Activated naive CD4-positive, alpha-beta T cell (primary cell): ENCODE results near the gene TMEM132C.

Experiments
- DNase-seq, 4 experiments: peaks; one replicate each; lab custom pipeline; 2025; lab: John Stamatoyannopoulos, UW

The TMEM132C gene

DNA sequence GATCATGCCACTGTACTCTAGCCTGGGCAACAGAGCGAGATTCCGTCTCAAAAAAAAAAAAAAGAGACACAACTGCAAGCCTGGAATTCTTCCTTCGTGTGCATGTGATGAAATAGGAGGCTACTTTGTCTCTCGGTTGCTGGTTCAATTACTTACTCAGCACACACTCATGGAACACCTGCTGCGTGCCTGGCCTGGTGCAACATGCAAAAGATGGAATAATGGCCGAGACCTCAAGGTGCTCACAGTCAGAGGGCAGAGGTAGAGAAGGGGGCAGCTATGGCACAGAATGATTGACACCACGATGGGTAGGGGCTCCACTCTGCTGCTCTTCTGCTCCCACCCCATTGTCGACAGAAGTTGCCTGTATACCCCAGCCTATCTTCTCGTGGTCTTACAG lies 444.5 kb downstream of the TMEM132C start:
- DNase-seq: no peak

DNA sequence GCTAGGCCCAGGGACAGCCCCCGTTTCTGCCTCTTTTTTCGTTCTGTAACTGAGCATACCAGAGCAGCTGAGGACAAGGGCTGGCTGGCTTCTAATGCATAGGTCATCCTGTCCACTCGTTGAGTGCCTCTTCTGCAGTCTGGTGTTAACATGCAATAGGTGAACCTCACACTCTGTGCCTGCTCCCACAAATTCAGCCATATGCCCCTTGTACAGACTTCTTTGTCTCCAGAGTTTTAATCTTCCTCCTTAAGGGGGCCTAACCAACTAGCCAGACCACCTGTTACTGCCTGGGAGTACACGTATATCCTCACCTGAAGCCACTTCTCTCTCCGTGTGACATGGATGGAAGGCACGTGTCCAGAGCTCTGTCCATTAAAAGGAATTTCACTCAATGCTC lies 445.7 kb downstream of the TMEM132C start:
- no peak for DNase-seq

DNA sequence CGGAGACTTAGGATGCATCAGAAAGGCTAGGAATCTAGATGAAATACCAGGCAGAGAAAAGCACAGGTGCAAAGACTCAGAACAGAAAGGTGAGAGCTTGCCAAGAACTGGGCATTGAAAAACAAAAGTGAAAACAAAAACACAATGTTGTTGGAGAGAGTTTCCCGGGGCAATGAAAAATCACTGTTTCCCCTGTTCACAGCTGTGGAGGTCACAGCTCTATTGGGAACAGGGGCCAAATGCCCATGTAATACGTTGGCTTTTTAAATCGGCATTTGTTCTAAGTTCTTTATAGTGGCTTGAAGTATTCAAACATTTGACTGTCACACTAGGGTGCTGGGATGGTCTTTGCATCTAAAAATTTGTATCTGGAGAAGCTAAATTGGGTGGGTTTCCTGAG lies 448.5 kb downstream of the TMEM132C start:
- no peak for DNase-seq

DNA sequence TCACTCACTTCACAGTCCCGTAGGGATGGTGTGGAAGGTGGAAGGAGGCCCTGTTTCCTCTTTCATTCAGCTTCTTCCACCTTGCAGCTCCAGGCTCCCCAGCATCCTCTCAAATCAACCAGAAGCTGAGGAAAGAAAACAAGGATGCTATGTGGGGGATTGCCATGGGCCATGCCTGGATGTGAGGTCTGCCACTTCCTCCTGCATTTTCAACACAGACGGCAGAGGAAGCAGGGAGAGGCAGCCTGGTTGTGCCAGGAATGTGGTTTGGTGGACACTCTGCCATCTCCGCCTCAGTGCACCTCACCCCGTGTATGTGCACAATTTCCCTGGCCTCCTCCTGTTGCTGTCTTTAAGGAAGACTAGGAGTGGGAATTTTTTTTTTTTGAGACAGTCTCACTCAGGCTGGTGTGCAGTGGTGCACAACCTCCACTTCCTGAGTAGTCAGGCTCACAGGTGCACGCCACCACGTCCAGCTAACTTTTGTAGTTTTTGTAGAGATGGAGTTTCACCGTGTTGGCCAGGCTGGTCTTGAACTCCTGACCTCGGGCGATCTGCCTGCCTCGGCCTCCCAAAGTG lies 457.6 kb downstream of the TMEM132C start:
- no peak for DNase-seq

DNA sequence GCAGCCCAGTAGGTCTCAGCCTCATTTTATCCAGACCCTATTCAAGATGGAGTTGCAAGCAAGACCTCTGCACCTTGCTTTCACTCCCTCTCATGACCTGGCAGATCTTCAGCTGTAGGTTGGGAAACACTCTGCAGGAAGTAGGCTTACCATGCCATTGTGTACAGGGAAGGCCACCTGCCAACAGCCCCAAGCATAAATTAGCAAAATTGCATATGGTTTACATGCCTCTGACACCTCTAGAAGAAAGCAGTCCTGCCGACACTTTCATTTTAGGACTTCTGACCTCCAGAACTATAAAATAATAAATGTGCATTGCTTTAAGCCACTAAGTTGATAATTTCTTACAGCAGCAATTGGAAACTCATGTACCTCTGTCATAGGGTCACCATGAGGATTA lies 459.9 kb downstream of the TMEM132C start:
- DNase-seq: no peak

DNA sequence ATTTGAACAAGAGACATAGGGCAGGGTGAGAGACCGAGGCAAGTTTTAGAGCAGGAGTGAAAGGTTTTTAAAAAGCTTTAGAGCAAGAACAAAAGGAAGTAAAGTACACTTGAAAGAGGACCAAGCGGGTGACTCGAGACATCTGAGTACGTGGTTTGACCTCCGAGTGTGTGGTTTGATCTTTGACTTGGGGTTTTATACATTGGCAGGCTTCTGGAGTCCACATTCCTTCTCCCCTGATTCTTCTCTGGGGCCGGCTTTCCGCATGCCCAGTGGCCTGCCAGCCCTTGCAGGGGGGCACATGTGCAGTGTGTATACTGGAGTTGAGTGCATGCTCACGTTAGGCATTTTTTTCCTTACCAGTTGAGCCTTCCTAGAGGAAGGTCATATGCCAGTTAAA lies 460.5 kb downstream of the TMEM132C start:
- DNase-seq: no peak

DNA sequence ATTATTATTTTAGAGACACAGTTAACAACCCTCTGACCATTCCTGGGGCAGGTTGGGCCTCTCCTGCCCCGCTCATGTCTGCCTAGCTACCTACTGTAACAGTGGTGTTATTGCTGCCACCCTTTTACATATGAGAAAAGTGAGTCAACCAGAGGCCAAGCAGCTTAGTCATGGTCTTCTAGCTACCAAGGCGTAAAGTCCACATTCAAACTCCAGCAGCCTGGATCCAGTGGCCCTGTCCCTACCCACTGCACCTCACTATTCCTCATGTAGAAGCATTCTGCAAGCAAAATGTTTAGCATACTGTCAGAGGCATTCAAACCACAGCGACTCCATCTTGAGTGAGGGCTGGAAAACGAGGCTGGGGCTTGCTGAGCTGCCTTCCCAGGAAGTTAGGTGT lies 461.0 kb downstream of the TMEM132C start:
- no peak for DNase-seq

DNA sequence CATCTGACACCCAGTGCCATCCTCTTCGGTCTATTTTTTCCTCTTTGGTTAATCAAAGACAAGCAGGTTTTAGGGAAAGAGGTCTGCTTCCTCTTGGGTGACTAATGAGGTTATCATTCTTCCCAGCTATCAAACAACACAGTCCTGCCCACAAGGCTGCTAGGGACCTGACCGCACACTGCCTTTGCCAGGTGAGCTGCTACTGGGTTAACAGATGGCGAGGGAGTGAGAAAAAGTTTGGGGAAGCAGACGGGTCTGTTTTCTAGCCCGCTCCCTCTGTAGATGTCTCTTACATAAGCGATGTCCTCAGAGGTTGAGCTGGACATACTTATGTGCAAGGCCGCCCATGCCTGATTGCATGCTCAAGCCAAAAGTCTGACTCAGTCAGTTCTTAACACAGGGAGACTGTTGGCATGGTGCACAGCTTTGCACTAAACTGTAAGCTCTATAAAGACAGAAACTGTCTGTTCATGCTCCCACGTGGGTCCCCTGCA lies 462.7 kb downstream of the TMEM132C start:
- no peak for DNase-seq

DNA sequence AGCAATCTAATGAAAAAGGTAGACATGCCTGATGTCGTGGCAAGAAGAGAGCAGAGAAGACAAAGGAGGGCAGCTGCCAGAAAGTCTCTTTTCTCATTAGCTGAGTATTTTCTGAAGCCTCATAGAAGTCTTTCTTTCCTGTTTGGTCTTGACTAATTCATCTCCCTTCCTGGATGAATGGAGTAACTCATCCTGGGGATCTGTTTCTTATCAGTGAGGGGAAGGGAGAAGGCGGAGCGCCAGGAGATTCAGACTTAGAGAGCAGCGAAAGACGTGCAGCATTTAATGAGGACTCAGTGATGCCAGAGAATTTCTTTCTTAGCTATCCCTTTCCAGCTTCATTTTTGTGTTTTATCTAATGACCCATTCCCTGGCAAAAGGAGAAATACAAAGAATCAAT lies 467.4 kb downstream of the TMEM132C start:
- no peak for DNase-seq

DNA sequence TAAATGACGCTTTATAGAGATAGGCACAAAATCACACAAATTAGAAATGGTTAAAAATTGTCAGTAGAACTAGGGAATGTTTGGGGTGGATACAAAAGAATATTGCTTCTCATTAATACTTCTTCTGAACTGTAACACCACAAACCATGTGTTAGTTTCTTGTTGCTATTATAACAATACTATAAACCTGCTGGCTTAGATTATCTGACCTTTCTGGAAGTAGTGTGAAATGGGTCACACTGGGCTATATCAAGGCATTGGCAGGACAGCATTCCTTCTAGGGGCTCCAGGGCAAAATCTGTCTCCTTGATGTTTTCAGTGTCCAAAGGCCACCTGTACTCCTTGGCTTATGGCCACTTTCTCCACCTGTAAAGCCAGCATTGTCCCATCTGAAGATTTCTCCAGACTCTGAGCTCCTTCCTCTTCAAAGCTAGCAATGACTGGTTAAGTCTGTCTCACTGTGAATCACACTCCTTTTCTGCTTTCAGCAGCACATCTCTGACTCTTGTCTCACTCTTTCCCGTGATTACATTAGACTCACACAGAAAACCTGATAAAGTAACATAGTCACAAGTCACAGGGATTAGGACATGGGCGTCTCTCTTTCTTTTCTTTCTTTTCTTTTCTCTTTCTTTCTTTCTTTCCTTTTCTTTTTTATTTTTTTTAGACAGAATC lies 470.5 kb downstream of the TMEM132C start:
- DNase-seq: no peak

DNA sequence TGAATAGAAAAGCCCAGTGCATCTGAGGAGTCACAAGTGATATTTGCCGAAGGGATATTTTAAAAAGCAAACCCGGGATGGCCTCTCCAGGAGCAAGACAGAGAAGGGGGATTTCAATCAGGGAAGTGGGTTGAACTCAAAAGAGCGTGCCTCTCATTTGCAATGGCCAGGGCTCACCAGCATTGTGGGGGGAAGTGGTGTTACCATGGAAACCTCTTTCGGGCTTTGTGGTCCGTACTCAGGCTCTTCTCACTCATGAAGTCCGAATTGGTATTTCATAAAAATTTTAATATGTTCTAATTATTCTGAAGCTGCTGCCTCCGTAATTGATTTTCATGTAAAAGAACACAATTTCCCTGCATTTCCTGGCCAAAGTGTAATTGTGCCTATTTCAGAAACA lies 476.9 kb downstream of the TMEM132C start:
- DNase-seq: no peak

DNA sequence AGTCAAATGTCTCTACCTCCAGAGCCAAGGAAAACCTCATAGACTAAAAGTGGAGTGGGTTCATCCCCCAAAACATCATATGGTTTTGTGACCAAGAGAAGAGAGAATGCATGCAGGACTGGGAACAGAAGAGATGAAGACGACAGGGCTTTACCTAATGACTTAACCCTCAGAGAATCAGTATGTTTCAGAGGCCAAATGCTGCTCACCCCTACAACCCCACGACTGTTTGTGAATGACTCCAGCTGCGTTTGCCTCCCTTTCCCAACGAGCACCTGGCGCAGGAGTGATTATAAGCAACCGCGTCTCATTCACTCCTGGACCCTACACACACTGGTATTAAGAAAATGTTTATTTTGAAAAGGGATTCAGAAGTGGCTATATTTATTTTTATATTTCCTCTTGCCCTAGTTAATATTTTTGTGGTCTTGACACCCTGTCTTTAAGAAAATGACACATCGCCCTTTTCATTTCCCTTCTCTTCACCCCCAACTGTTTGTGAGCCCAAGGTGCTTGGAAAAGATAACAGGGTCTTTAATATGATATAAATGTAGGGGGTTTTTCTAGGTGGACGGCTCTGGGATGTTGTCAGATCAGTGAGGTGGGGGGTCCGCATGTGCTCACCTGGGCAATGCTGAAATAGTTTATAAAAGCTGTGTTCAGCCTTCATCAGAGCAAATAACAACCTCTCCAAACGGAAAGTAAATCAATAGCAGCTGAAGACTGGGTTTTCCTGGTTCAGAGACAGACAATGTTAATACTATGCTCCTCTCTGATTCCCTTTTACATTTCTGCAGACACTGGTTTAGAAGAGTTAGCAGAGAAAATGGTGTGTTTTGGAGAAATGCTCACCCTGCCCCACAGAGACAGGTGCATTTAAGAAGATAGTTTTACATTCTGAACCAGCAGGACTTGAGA lies 479.1 kb downstream of the TMEM132C start:
- DNase-seq: no peak

DNA sequence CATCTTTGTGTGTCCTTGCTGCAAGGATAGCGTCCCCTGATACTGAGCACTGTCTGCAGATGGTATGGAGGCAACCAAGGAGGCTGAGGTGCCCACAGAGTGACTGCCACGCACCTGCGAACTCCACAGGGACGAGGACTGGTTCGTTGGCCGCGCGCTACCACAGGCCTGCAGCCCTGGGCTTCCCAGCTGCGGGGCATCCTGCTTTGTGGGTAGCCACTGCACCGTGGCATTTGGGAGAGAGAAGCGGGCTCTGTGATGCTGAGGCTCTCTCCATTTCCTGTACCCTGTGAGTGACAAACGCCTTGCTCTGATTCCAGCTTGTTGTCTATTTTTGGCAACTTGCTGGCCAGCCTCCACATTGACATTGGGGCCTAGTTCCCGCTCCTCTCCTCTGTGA lies 480.5 kb downstream of the TMEM132C start:
- no peak for DNase-seq

DNA sequence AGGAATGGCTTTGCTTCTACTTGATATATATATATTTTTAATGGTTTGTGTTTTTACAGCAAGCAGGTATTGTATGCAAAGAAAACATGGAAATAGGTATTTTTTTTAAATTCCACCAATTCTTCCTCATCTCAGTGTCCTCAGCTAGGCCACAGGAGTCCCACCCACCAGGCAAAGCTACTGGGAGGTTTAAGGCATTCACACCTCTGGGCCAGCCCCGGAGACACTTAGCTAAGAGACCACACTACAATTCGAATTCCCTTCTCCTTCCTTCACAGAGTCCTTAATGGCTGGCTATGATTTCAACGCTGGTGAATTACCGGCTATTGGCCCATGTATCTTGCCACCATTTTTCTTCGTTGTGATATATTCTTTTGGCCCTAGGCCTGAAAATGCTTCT lies 485.4 kb downstream of the TMEM132C start:
- no peak for DNase-seq

DNA sequence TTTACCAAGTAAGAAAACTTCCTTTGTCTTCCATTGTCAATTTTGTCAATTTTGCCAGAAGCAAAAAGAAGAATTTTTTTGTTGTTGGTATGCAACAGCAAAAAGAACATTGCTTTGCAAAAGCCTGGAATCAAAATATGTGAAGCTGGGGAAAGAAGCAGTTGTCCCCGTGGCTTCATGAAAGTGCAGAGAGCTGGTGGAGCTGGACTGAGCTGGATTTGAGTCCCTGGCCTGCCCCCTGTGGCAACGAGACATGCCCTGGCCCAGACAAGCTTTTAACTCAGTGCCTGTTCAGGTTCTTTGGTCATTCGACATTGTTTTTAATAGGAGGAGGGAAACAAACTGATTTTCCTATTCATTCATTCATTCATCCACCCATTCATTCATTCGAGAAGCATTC lies 486.5 kb downstream of the TMEM132C start:
- no peak for DNase-seq

DNA sequence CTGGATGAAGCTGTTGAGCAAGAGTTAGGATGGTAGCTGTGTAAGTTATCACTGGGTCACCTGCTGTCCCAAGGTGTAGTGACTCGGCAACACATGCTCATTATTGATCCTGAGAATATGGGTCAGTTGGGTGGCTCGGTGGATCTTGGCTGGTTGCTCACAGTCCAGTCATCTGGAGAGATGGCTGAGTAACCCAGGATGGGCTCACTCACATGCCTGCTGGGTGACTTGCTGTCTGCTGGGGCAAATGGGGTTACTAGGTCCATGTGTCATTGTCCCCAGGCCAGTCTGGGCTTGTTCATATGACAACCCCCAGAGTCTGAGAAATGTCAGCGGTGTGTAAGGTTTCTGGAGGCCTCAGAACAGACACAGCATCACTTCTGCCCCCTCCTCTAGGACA lies 487.3 kb downstream of the TMEM132C start:
- no peak for DNase-seq

DNA sequence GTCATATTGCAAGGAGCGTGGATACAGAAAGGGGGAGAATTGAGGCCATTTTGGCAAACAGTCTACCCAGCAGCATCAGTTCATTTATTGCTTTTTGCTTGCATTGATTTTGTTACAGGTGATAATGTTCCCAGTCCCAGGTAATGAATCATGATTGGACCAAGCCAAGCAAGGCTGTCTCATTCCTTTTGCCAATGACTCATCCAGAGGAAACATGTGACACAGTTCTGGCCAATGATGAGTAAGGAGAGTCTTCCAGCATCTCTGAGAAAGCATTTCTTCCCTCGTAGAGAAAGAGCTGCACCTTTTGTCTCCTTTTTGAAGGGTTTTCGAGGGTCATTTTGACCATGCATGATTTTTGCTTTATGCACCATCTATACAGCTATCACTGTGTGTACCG lies 488.6 kb downstream of the TMEM132C start:
- DNase-seq: no peak
